SK-N-SH (cell line): ENCODE data around the gene TNFRSF21. TPM values are rescaled to one million over a fixed set of nuclear protein-coding genes. Genes with fewer than 3 reads are reported as not detected.

Experiments used
- CTCF ChIA-PET: fragments of 300-600, 350-600 bp; formaldehyde crosslinking; extraction: SDS; loops from one replicate; lab custom pipeline; 2021; lab: Yijun Ruan, JAX
- POLR2A ChIA-PET: fragments of 350-600 bp; sonication (Branson Sonifier 250); formaldehyde crosslinking; extraction: SDS; loops from one replicate; lab custom pipeline; 2020; ENCODE audit warnings: antibody characterized with exemption, inconsistent platforms; lab: Yijun Ruan, JAX
- DNase-seq: peaks from one replicate; pipeline ENCODE4 v3.0.0; 2012
- H2AFZ ChIP-seq: fragments of 200-600 bp; sonication (generic); 2 replicates; pipeline ENCODE4 v1.8.1; 2016; ENCODE audit warnings: antibody characterized with exemption, mild to moderate bottlenecking, low read depth
- H3F3A ChIP-seq: fragments of 200-600 bp; sonication (generic); replicated peaks from 2 replicates; pipeline ENCODE3; 2016; ENCODE audit warnings: antibody characterized with exemption, mild to moderate bottlenecking; ENCODE audit not compliant: insufficient read depth
- H3K27ac ChIP-seq, 2 experiments: fragments of 200-500 bp in 1 of 2; fragments of 200-600 bp in 1 of 2; sonication (Bioruptor generic) in 1 of 2; sonication (generic), shearing (Covaris generic) in 1 of 2; 2 replicates each; pipeline versions ENCODE4 v1.5.1 to v1.6.1; 2014 to 2016; ENCODE audit warnings: low read depth in 2 of 2, inconsistent platforms in 1 of 2, low read length in 1 of 2, mild to moderate bottlenecking in 1 of 2, mixed read lengths in 1 of 2
- H3K27me3 ChIP-seq: fragments of 200-600 bp; sonication (generic), shearing (Covaris generic); 2 replicates; pipeline ENCODE4 v1.6.1; 2016; ENCODE audit warnings: mixed run types; ENCODE audit not compliant: insufficient read depth
- H3K36me3 ChIP-seq, 2 experiments: fragments of 200-500 bp in 1 of 2; fragments of 200-600 bp in 1 of 2; sonication (Bioruptor generic) in 1 of 2; sonication (generic) in 1 of 2; replicated peaks in 1 of 2; 2 replicates each; pipeline versions ENCODE3 to v1.5.1; 2014 to 2016; ENCODE audit warnings: low read length in 1 of 2, mild to moderate bottlenecking in 1 of 2; ENCODE audit not compliant: insufficient read depth in 2 of 2, control insufficient read depth in 1 of 2
- H3K4me1 ChIP-seq, 2 experiments: fragments of 200-500 bp in 1 of 2; fragments of 200-600 bp in 1 of 2; sonication (Bioruptor generic) in 1 of 2; sonication (generic), shearing (Covaris generic) in 1 of 2; 2 replicates each; pipeline versions ENCODE4 v1.5.1 to v1.6.1; 2014 to 2016; ENCODE audit warnings: low read depth in 1 of 2, low read length in 1 of 2, mixed run types in 1 of 2; ENCODE audit not compliant: insufficient read depth in 2 of 2, control insufficient read depth in 1 of 2
- H3K4me2 ChIP-seq: fragments of 200-600 bp; sonication (generic), shearing (Covaris generic); 2 replicates; pipeline ENCODE4 v1.6.1; 2017; ENCODE audit warnings: mixed run types
- H3K4me3 ChIP-seq, 2 experiments: fragments of 200-500 bp in 1 of 2; fragments of 200-600 bp in 1 of 2; sonication (Bioruptor generic) in 1 of 2; sonication (generic), shearing (Covaris generic) in 1 of 2; 2 replicates each; pipeline versions ENCODE4 v1.5.1 to v1.8.1; 2014 to 2016; ENCODE audit warnings: low read depth in 2 of 2, inconsistent platforms in 1 of 2, low read length in 1 of 2, mild to moderate bottlenecking in 1 of 2, mixed read lengths in 1 of 2, moderate library complexity in 1 of 2
- H3K79me2 ChIP-seq: fragments of 200-600 bp; sonication (generic); 2 replicates; pipeline ENCODE4 v1.8.1; 2017; ENCODE audit warnings: mild to moderate bottlenecking; ENCODE audit not compliant: insufficient read depth
- H3K9ac ChIP-seq: fragments of 200-600 bp; sonication (generic); 2 replicates; pipeline ENCODE4 v1.6.1; 2017; ENCODE audit warnings: mixed run types
- H3K9me2 ChIP-seq: fragments of 200-600 bp; sonication (generic); 2 replicates; pipeline ENCODE4 v1.6.1; 2017; ENCODE audit warnings: mixed run types
- H3K9me3 ChIP-seq: fragments of 200-600 bp; sonication (generic); 2 replicates; pipeline ENCODE4 v1.6.1; 2017; ENCODE audit warnings: mixed run types, mild to moderate bottlenecking, moderate library complexity
- H4K20me1 ChIP-seq: fragments of 200-600 bp; sonication (generic); 2 replicates; pipeline ENCODE4 v1.6.1; 2017; ENCODE audit warnings: mild to moderate bottlenecking, mixed run types; ENCODE audit not compliant: insufficient read depth
- CHD2 ChIP-seq: fragments of 150-350 bp; IDR thresholded peaks from 2 replicates; pipeline ENCODE4 v1.6.1; 2018; ENCODE audit warnings: low read length; ENCODE audit not compliant: partially characterized antibody
- EP300 ChIP-seq, 2 experiments: IDR thresholded peaks; 2 replicates each; pipeline versions ENCODE4 v1.4.0 to v1.6.1; 2012; ENCODE audit warnings: borderline replicate concordance in 1 of 2, low read depth in 1 of 2, low read length in 1 of 2
- FOXM1 ChIP-seq: IDR thresholded peaks from 2 replicates; pipeline ENCODE4 v1.4.0; 2012; ENCODE audit warnings: low read depth, mild to moderate bottlenecking
- GABPA ChIP-seq: IDR thresholded peaks from 2 replicates; pipeline ENCODE4 v1.4.0; 2012; ENCODE audit warnings: low read depth, mild to moderate bottlenecking
- GATA2 ChIP-seq: sonication (generic); formaldehyde crosslinking; IDR thresholded peaks from 2 replicates; pipeline ENCODE4 v1.5.0; 2020; ENCODE audit warnings: mild to moderate bottlenecking, missing genetic modification reagents
- MXI1 ChIP-seq: IDR thresholded peaks from 2 replicates; pipeline ENCODE4 v1.6.1; 2012; ENCODE audit warnings: mild to moderate bottlenecking, low read depth, low read length, improper control_type of control experiment
- NFIC ChIP-seq: IDR thresholded peaks from 2 replicates; pipeline ENCODE4 v1.4.0; 2012; ENCODE audit warnings: borderline replicate concordance
- NRF1 ChIP-seq: IDR thresholded peaks from 2 replicates; pipeline ENCODE4 v1.6.1; 2012; ENCODE audit warnings: low read depth, mild to moderate bottlenecking, low read length
- POLR2AphosphoS5 ChIP-seq: IDR thresholded peaks from 2 replicates; pipeline ENCODE4 v1.6.1; 2012; ENCODE audit warnings: low read depth, low read length
- RCOR1 ChIP-seq: fragments of 150-350 bp; IDR thresholded peaks from 2 replicates; pipeline ENCODE4 v1.6.1; 2017; ENCODE audit warnings: antibody characterized with exemption, low read length
- RXRA ChIP-seq: IDR thresholded peaks from 2 replicates; pipeline ENCODE4 v1.4.0; 2012; ENCODE audit warnings: low read depth, mild to moderate bottlenecking, borderline replicate concordance
- SIN3A ChIP-seq: IDR thresholded peaks from 2 replicates; pipeline ENCODE4 v1.6.1; 2012; ENCODE audit warnings: low read depth, mild to moderate bottlenecking, low read length, moderate library complexity, borderline replicate concordance
- SMC3 ChIP-seq: IDR thresholded peaks from 2 replicates; pipeline ENCODE4 v1.6.1; 2012; ENCODE audit warnings: low read depth, low read length, improper control_type of control experiment
- TCF12 ChIP-seq: IDR thresholded peaks from 2 replicates; pipeline ENCODE4 v1.4.0; 2012
- WGBS: methylation state at CpG from one replicate; pipeline ENCODE4 v1.1.6; 2017; ENCODE audit warnings: low lambda C conversion rate; 5-methylcytosine and 5-hydroxymethylcytosine counted together
- polyA plus RNA-seq, 3 experiments: library from polyadenylated mRNA; depleted of rRNA; stranded (reverse); fragments of >200 nt; gene quantifications; 2 replicates each; pipeline ENCODE4 v1.2.3, GENCODE V29; 2012
- TF ChIP-seq, protein P1 (sequence below): fragments of 150-350 bp; IDR thresholded peaks from 2 replicates; pipeline ENCODE4 v1.6.1; 2016; ENCODE audit warnings: mild to moderate bottlenecking, low read depth, low read length
- TF ChIP-seq, protein P2 (sequence below): IDR thresholded peaks from 2 replicates; pipeline ENCODE4; 2012

TNFRSF21 gene
- polyA plus RNA-seq, 1 of the 3 experiments (the other 2 are of a cell fraction), result 9.2 TPM

DNA sequence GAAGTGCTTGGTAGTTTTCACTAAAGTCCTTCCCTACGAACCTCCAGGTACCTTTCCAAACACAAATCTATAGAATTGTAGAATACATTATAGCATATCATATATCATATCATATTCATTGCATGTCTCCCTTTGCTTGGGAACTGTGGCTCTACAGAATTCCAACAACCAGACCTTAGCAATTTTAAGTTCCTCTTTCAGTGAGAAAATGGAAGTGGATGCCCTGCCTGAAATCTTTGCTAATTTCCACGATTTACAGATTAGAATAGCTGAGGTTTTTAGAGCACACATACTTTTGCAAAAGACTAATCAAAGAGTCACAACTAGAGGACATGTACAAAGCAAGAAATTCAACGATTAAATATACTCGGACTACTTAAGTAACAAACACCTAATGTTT, 78.6 kb downstream of the TNFRSF21 start:
- Histone ChIP-seq H3K9me2 (no peaks in the 10 kb centered on the region), H3K27ac (no peak overlapping the region), H2AFZ (no peak overlapping the region), H3K9me3 (no peaks in the 10 kb centered on the region), H3K36me3 (no peaks in the 10 kb centered on the region), H3K4me1 (peaks cover 0 to 13% of the 10 kb centered on the region in 2 experiments; a peak in 2 of 4 replicates), H3F3A (no peaks in the 10 kb centered on the region), H3K9ac (no peak overlapping the region), H4K20me1 (no peaks in the 10 kb centered on the region), H3K79me2 (no peaks in the 10 kb centered on the region), H3K27me3 (no peaks in the 10 kb centered on the region), H3K4me2 (no peak overlapping the region), H3K4me3 (no peak overlapping the region)
- TF ChIP-seq GATA2 (CRISPR knock-in tag) (no peak), GABPA (no peak), EP300 (IDR thresholded peaks at IDR 0.05; ENCODE audit: borderline replicate concordance in 1 of 2, low read depth in 1 of 2, low read length in 1 of 2) (no peak), NFIC (no peak), RXRA (no peak)
- TF ChIP-seq, protein P1, sequence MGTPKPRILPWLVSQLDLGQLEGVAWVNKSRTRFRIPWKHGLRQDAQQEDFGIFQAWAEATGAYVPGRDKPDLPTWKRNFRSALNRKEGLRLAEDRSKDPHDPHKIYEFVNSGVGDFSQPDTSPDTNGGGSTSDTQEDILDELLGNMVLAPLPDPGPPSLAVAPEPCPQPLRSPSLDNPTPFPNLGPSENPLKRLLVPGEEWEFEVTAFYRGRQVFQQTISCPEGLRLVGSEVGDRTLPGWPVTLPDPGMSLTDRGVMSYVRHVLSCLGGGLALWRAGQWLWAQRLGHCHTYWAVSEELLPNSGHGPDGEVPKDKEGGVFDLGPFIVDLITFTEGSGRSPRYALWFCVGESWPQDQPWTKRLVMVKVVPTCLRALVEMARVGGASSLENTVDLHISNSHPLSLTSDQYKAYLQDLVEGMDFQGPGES, result no peak
- DNase-seq, result no peak
- CTCF ChIA-PET, result no interaction called here
- 87% methylated on average over 4 of the region's 4 CpGs for WGBS
- POLR2A ChIA-PET, result no interaction called here

DNA sequence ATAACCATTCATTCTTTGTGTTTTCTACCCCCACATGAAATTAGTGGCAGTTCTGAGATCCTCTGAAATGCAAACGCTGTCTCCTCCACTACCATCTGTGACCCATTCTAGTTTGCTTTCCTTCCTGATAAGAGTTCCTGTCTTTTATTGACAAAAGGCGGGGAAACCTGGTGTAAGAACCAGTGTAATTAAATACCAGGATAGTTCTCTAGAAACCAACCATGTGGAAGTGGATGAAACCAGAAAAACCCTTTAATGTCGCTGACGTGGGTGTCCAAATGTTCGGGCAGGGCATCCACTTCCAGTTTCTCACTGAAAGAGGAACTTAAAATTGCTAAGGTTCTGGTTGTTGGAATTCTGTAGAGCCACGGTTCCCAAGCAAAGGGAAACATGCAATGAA, 79.1 kb downstream of the TNFRSF21 start:
- Histone ChIP-seq H2AFZ (no peak overlapping the region), H3K4me1 (peaks cover 0 to 7% of the 10 kb centered on the region in 2 experiments; a peak in 2 of 4 replicates), H3K79me2 (no peaks in the 10 kb centered on the region), H3K27me3 (no peaks in the 10 kb centered on the region), H3K27ac (no peak overlapping the region), H3F3A (no peaks in the 10 kb centered on the region), H4K20me1 (no peaks in the 10 kb centered on the region), H3K4me2 (no peak overlapping the region), H3K9me3 (no peaks in the 10 kb centered on the region), H3K4me3 (no peak overlapping the region), H3K36me3 (no peaks in the 10 kb centered on the region), H3K9me2 (no peaks in the 10 kb centered on the region), H3K9ac (no peak overlapping the region)
- DNase-seq, result no peak
- TF ChIP-seq SMC3, result no peak
- TF ChIP-seq TCF12, result no peak
- no peak for TF ChIP-seq FOXM1
- TF ChIP-seq RCOR1, result no peak
- no peak for TF ChIP-seq SIN3A
- no peak for TF ChIP-seq RXRA
- TF ChIP-seq CHD2, result no peak
- TF ChIP-seq MXI1, result no peak
- TF ChIP-seq POLR2AphosphoS5, result no peak
- no peak for TF ChIP-seq NRF1
- TF ChIP-seq, protein P2, sequence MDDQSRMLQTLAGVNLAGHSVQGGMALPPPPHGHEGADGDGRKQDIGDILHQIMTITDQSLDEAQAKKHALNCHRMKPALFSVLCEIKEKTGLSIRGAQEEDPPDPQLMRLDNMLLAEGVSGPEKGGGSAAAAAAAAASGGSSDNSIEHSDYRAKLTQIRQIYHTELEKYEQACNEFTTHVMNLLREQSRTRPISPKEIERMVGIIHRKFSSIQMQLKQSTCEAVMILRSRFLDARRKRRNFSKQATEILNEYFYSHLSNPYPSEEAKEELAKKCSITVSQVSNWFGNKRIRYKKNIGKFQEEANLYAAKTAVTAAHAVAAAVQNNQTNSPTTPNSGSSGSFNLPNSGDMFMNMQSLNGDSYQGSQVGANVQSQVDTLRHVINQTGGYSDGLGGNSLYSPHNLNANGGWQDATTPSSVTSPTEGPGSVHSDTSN, result no peak
- CTCF ChIA-PET, result no interaction called here
- POLR2A ChIA-PET, result no interaction called here
- WGBS, result 89% methylated on average over 6 of the region's 6 CpGs
